ENCODE data around the gene RNASE4. TPM values are rescaled to one million over a fixed set of nuclear protein-coding genes. Genes with fewer than 3 reads are reported as not detected.

Gene RNASE4
- total and polyA plus RNA-seq, 10 of the 15 experiments (the other 5 are each of a cell fraction or from before 2014, with no cell fraction given): 0.87 to 2.6 (median 1.3) TPM

DNA sequence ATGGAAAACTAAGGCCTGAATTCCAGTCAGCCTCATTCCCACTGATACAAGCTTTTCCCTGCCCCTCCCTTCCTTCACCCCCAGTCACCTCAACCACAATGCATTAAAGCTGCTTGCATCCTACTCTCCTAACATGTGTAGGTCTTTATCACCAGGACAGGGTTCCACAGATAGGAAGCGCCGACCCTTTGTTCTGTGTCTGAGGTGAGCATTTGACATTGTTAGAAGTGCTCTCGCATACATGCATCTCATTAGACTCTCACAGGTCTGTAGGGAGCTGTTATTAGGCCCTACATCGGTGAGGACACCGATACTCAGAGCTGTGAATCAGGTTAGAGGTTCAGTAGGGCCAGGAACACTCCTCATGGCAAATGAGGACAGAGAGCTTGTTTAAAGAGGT is 48.1 kb downstream of the RNASE4 start:
- CTCF ChIA-PET: interaction anchor here (1.1 kb wide), 1 partner anchor 9 kb away, joined by 3 read pairs; no protein-coding TSS in a partner anchor
- H3K4me3 ChIP-seq: no peak overlapping the region
- H3K4me2 ChIP-seq (ENCODE audit: control insufficient read depth, insufficient read depth): no peak overlapping the region
- no peak overlapping the region for H2AFZ ChIP-seq (ENCODE audit: control insufficient read depth, low read depth, low read length)
- H3K79me2 ChIP-seq (ENCODE audit: control insufficient read depth, insufficient read depth, low read length): no peaks in the 10 kb centered on the region
- DNase-seq (ENCODE audit: low read depth, low spot score) (no peak), FAIRE-seq (no peak), ATAC-seq (no peak)
- no peak overlapping the region for H3K9ac ChIP-seq (ENCODE audit: control insufficient read depth, insufficient read depth, low read length)
- intact Hi-C loops (cut with micrococcal nuclease; ENCODE audit: unreplicated experiment) (no loop called here), in situ Hi-C loops (cut with MboI) (no loop called here)
- POLR2A ChIA-PET: no interaction called here
- SMC1A ChIA-PET (ENCODE audit: uncharacterized antibody, unreplicated experiment): no interaction called here
- no peaks in the 10 kb centered on the region for H3K36me3 ChIP-seq (ENCODE audit: control insufficient read depth in 2 of 2, insufficient read depth in 2 of 2, low read length in 1 of 2)
- H4K20me1 ChIP-seq (ENCODE audit: control insufficient read depth, insufficient read depth): no peaks in the 10 kb centered on the region
- no peaks in the 10 kb centered on the region for H3K9me3 ChIP-seq (replicated peaks; ENCODE audit: control insufficient read depth, insufficient read depth, low read length)
- peaks cover 0 to 3% of the 10 kb centered on the region in 2 experiments; a peak in 2 of 4 replicates for H3K27me3 ChIP-seq (replicated peaks in 1 of 2; ENCODE audit: control insufficient read depth in 2 of 2, insufficient read depth in 2 of 2, low read length in 1 of 2)
- no peaks in the 10 kb centered on the region for H3K4me1 ChIP-seq (ENCODE audit: control insufficient read depth, insufficient read depth, low read length)
- TF ChIP-seq BCL11A (IDR thresholded peaks at IDR 0.05; ENCODE audit: low read depth, low read length) (no peak), IRF5 (IDR thresholded peaks at IDR 0.05; ENCODE audit: borderline replicate concordance) (no peak), EGR1 (IDR thresholded peaks at IDR 0.05; ENCODE audit: borderline replicate concordance in 1 of 2, low read depth in 2 of 2, low read length in 2 of 2) (no peak), LARP7 (IDR thresholded peaks at IDR 0.05) (no peak), CEBPB (IDR thresholded peaks at IDR 0.05; ENCODE audit: borderline replicate concordance in 1 of 2, low read depth in 2 of 2, low read length in 2 of 2) (no peak), CHD4 (IDR thresholded peaks at IDR 0.05) (no peak), RAD21 (IDR thresholded peaks at IDR 0.05; ENCODE audit: insufficient read depth, low read depth, low read length) (no peak), FOS (IDR thresholded peaks at IDR 0.05; ENCODE audit: borderline replicate concordance, extremely low read depth, insufficient read length) (no peak), IRF4 (IDR thresholded peaks at IDR 0.05; ENCODE audit: low read depth, low read length) (no peak), ATF2 (IDR thresholded peaks at IDR 0.05; ENCODE audit: low read length) (no peak), RELA (IDR thresholded peaks at IDR 0.05; ENCODE audit: borderline replicate concordance, partially characterized antibody) (no peak), SP1 (IDR thresholded peaks at IDR 0.05; ENCODE audit: low read depth, low read length) (no peak), RBBP5 (conservative IDR thresholded peaks at IDR 0.05) (no peak), ZNF217 (IDR thresholded peaks at IDR 0.05) (no peak)
- TF ChIP-seq, protein P1, sequence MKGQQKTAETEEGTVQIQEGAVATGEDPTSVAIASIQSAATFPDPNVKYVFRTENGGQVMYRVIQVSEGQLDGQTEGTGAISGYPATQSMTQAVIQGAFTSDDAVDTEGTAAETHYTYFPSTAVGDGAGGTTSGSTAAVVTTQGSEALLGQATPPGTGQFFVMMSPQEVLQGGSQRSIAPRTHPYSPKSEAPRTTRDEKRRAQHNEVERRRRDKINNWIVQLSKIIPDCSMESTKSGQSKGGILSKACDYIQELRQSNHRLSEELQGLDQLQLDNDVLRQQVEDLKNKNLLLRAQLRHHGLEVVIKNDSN (IDR thresholded peaks at IDR 0.05; ENCODE audit: borderline replicate concordance, extremely low read length, insufficient read depth, low read depth, low read length): no peak
- H3K27ac ChIP-seq (ENCODE audit: control insufficient read depth, insufficient read depth): no peak overlapping the region
- RAD21 ChIA-PET (ENCODE audit: unreplicated experiment): no interaction called here
- WGBS (ENCODE audit: insufficient coverage, insufficient replicate concordance, low lambda C conversion rate, missing lambda C conversion rate): 56% methylated on average over 5 of the region's 5 CpGs
- BruUV-seq (replicated peaks): no TSS peak

Measured in GM12878 (cell line).